H9 (cell line): ENCODE results near the gene ARHGEF2. TPM values are rescaled to one million over a fixed set of nuclear protein-coding genes. Genes with fewer than 3 reads are reported as not detected.
A peak's percentile ranks its signal among the peaks of the same experiment; 100 is the strongest.

Source experiments
- DNase-seq: peaks from one replicate; pipeline ENCODE4 v3.0.0-alpha.2; 2017
- H2AFZ ChIP-seq: one replicate; pipeline ENCODE4 v1.6.1; 2013; ENCODE audit warnings: mild to moderate bottlenecking, low read length, control low read depth, moderate library complexity
- H2AK5ac ChIP-seq: 2 replicates; pipeline ENCODE4 v1.6.1; 2013; ENCODE audit warnings: low read length, control low read depth, mixed read lengths; ENCODE audit not compliant: insufficient read length
- H2BK120ac ChIP-seq: one replicate; pipeline ENCODE4 v1.6.1; 2013; ENCODE audit warnings: low read depth, mild to moderate bottlenecking, low read length, control low read depth, inconsistent platforms; ENCODE audit not compliant: poor library complexity, severe bottlenecking
- H2BK12ac ChIP-seq: 2 replicates; pipeline ENCODE4 v1.6.1; 2013; ENCODE audit warnings: low read length, control low read depth, mixed read lengths, low read depth; ENCODE audit not compliant: insufficient read length
- H2BK15ac ChIP-seq: 2 replicates; pipeline ENCODE4 v1.6.1; 2013; ENCODE audit warnings: low read depth, low read length, control low read depth
- H2BK20ac ChIP-seq: one replicate; pipeline ENCODE4 v1.6.1; 2013; ENCODE audit warnings: low read depth, mild to moderate bottlenecking, low read length, control low read depth, inconsistent platforms; ENCODE audit not compliant: poor library complexity, severe bottlenecking
- H2BK5ac ChIP-seq: 2 replicates; pipeline ENCODE4 v1.6.1; 2013; ENCODE audit warnings: low read length, control low read depth, mixed read lengths; ENCODE audit not compliant: insufficient read length
- H3K14ac ChIP-seq: 2 replicates; pipeline ENCODE4 v1.6.1; 2013; ENCODE audit warnings: low read length, control low read depth; ENCODE audit not compliant: insufficient read depth
- H3K18ac ChIP-seq: 2 replicates; pipeline ENCODE4 v1.6.1; 2013; ENCODE audit warnings: low read depth, mild to moderate bottlenecking, mixed read lengths, low read length, control low read depth; ENCODE audit not compliant: insufficient read length
- H3K23ac ChIP-seq: 2 replicates; pipeline ENCODE4 v1.6.1; 2013; ENCODE audit warnings: low read length, control low read depth, mixed read lengths, low read depth; ENCODE audit not compliant: insufficient read length
- H3K23me2 ChIP-seq: 2 replicates; pipeline ENCODE4 v1.6.1; 2013; ENCODE audit warnings: low read depth, mild to moderate bottlenecking, mixed read lengths, low read length, control low read depth; ENCODE audit not compliant: insufficient read length, poor library complexity, severe bottlenecking
- H3K27ac ChIP-seq: 2 replicates; pipeline ENCODE4 v1.5.1; 2013; ENCODE audit warnings: low read length, control low read depth, mixed read lengths, low read depth; ENCODE audit not compliant: insufficient read length
- H3K27me3 ChIP-seq: 2 replicates; pipeline ENCODE4 v1.6.1; 2013; ENCODE audit warnings: low read length, control low read depth, inconsistent platforms; ENCODE audit not compliant: insufficient read depth
- H3K4ac ChIP-seq: 2 replicates; pipeline ENCODE4 v1.6.1; 2013; ENCODE audit warnings: low read depth, mild to moderate bottlenecking, control low read depth, inconsistent platforms, low read length, moderate library complexity
- H3K4me1 ChIP-seq: 2 replicates; pipeline ENCODE4 v1.6.1; 2013; ENCODE audit warnings: low read length, control low read depth, inconsistent platforms; ENCODE audit not compliant: insufficient read depth
- H3K4me2 ChIP-seq: 2 replicates; pipeline ENCODE4 v1.6.1; 2013; ENCODE audit warnings: low read length, control low read depth, mixed read lengths; ENCODE audit not compliant: insufficient read length, insufficient read depth
- H3K56ac ChIP-seq: 2 replicates; pipeline ENCODE4 v1.6.1; 2013; ENCODE audit warnings: low read depth, mild to moderate bottlenecking, mixed read lengths, low read length, control low read depth; ENCODE audit not compliant: insufficient read length
- H3K79me1 ChIP-seq: 2 replicates; pipeline ENCODE4 v1.6.1; 2013; ENCODE audit warnings: low read depth, mild to moderate bottlenecking, moderate library complexity, low read length, control low read depth, inconsistent platforms; ENCODE audit not compliant: insufficient read depth, poor library complexity, severe bottlenecking
- H3K79me2 ChIP-seq: 2 replicates; pipeline ENCODE4 v1.6.1; 2013; ENCODE audit warnings: low read length, control low read depth, inconsistent platforms; ENCODE audit not compliant: insufficient read depth
- H3K9ac ChIP-seq: 2 replicates; pipeline ENCODE4 v1.6.1; 2013; ENCODE audit warnings: low read length, control low read depth, mixed read lengths; ENCODE audit not compliant: insufficient read length; ENCODE audit errors: extremely low read depth
- H3K9me3 ChIP-seq: one replicate; pipeline ENCODE4 v1.6.1; 2013; ENCODE audit warnings: low read depth, low read length, inconsistent platforms; ENCODE audit not compliant: control insufficient read depth
- H3T11ph ChIP-seq: one replicate; pipeline ENCODE4 v1.6.1; 2013; ENCODE audit warnings: mild to moderate bottlenecking, low read length, control low read depth, inconsistent platforms
- H4K20me1 ChIP-seq: one replicate; pipeline ENCODE4 v1.6.1; 2013; ENCODE audit not compliant: control insufficient read depth, insufficient read length, insufficient read depth
- H4K5ac ChIP-seq: 2 replicates; pipeline ENCODE4 v1.6.1; 2013; ENCODE audit warnings: low read depth, mild to moderate bottlenecking, mixed read lengths, low read length, control low read depth; ENCODE audit not compliant: insufficient read length
- H4K8ac ChIP-seq: replicated peaks from 2 replicates; pipeline ENCODE4 v1.6.1; 2013; ENCODE audit warnings: low read length, control low read depth, mixed read lengths, low read depth; ENCODE audit not compliant: insufficient read length
- H4K91ac ChIP-seq: 2 replicates; pipeline ENCODE4 v1.6.1; 2013; ENCODE audit warnings: low read depth, mild to moderate bottlenecking, moderate library complexity, mixed read lengths, low read length, control low read depth; ENCODE audit not compliant: insufficient read length
- H3K27ac Mint-ChIP-seq, 3 experiments: 2 replicates in 2 of 3; 3 replicates in 1 of 3; pipeline ENCODE4 v1.8.0; 2020 to 2021; ENCODE audit warnings: mixed read lengths in 3 of 3, mild to moderate bottlenecking in 1 of 3, moderate library complexity in 1 of 3
- H3K27me3 Mint-ChIP-seq: 2 replicates; pipeline ENCODE4 v1.8.0; 2021; ENCODE audit warnings: low read depth, mild to moderate bottlenecking, moderate library complexity, mixed read lengths
- H3K36me3 Mint-ChIP-seq, 3 experiments: 2 replicates in 2 of 3; 3 replicates in 1 of 3; pipeline ENCODE4 v1.8.0; 2020 to 2021; ENCODE audit warnings: low read depth in 3 of 3, mixed read lengths in 3 of 3; ENCODE audit not compliant: insufficient read depth in 1 of 3
- H3K4me1 Mint-ChIP-seq, 2 experiments: 2 replicates each; pipeline ENCODE4 v1.8.0; 2020; ENCODE audit warnings: mixed read lengths in 2 of 2
- H3K4me3 Mint-ChIP-seq, 2 experiments: 2 replicates in 1 of 2; 3 replicates in 1 of 2; pipeline ENCODE4 v1.8.0; 2020 to 2021; ENCODE audit warnings: mild to moderate bottlenecking in 2 of 2, mixed read lengths in 2 of 2, moderate library complexity in 1 of 2
- H3K9me3 Mint-ChIP-seq, 2 experiments: 2 replicates in 1 of 2; 3 replicates in 1 of 2; pipeline ENCODE4 v1.8.0; 2020; ENCODE audit warnings: mild to moderate bottlenecking in 2 of 2, mixed read lengths in 2 of 2, moderate library complexity in 1 of 2
- CTCF ChIP-seq: fragments of 200-600 bp; sonication (generic); conservative IDR thresholded peaks from 3 replicates; pipeline ENCODE4 v1.8.0; 2021; ENCODE audit warnings: antibody characterized with exemption, mild to moderate bottlenecking
- WGBS: extraction: QIAGEN DNeasy Blood & Tissue Kit; methylation state at CpG from one replicate; pipeline ENCODE4 v1.1.7; 2013; ENCODE audit warnings: missing lambda C conversion rate, low lambda C conversion rate, mixed read lengths; ENCODE audit not compliant: insufficient read length; ENCODE audit errors: extremely low coverage; 5-methylcytosine and 5-hydroxymethylcytosine counted together
- total RNA-seq: library from RNA; stranded (reverse); gene quantifications from 2 replicates; pipeline ENCODE4 v1.2.1, GENCODE V29; 2021

The ARHGEF2 gene
- total RNA-seq, 1 experiment from 2014 or later, result 111 TPM

- no peak within 1 kb of the TSS for H2BK15ac ChIP-seq
- no CpG with 5 or more reads among the region's 34 CpGs for WGBS
- H2BK120ac ChIP-seq, result no peak within 1 kb of the TSS
- peak; percentile 91 for DNase-seq
- H2AFZ ChIP-seq, result no peak within 1 kb of the TSS
- H3K18ac ChIP-seq, result no peak within 1 kb of the TSS
- no peaks in the 10 kb centered on the region for H3K4me1 ChIP-seq
- H4K8ac ChIP-seq, result no peak within 1 kb of the TSS
- H3K14ac ChIP-seq, result no peak within 1 kb of the TSS; the same call in 1 of the 2 replicates
- Mint-ChIP-seq H3K36me3 (peaks cover 19 to 73% (median 67%) of the 10 kb centered on the region in 3 experiments; a peak in 6 of 7 replicates), H3K4me3 (peak within 1 kb of the TSS; percentile 96 to 97), H3K27me3 (no peaks in the 10 kb centered on the region), H3K9me3 (no peaks in the 10 kb centered on the region), H3K27ac (peak within 1 kb of the TSS; percentile 96 to 98 (median 96)), H3K4me1 (peaks cover 17% of the 10 kb centered on the region in 2 experiments)
- no peak within 1 kb of the TSS for H4K91ac ChIP-seq
- no peak within 1 kb of the TSS for H3K23ac ChIP-seq
- H3K23me2 ChIP-seq, result peaks cover 6% of the 10 kb centered on the region
- no peak within 1 kb of the TSS for H2BK12ac ChIP-seq
- H4K5ac ChIP-seq, result no peak within 1 kb of the TSS
- no peak within 1 kb of the TSS for H2AK5ac ChIP-seq
- H3K27ac ChIP-seq, result no peak within 1 kb of the TSS
- no peaks in the 10 kb centered on the region for H3K79me2 ChIP-seq
- no peak within 1 kb of the TSS for H3K56ac ChIP-seq
- H3K4me2 ChIP-seq, result peak within 1 kb of the TSS; percentile 56
- H3K79me1 ChIP-seq, result no peaks in the 10 kb centered on the region
- H2BK5ac ChIP-seq, result no peak within 1 kb of the TSS
- no peak within 1 kb of the TSS for H3T11ph ChIP-seq
- H3K27me3 ChIP-seq, result no peaks in the 10 kb centered on the region; the same call in 1 of the 2 replicates
- TF ChIP-seq CTCF, result no peak
- H3K9ac ChIP-seq, result peak within 1 kb of the TSS; percentile 17
- no peaks in the 10 kb centered on the region for H4K20me1 ChIP-seq
- H2BK20ac ChIP-seq, result no peak within 1 kb of the TSS
- H3K9me3 ChIP-seq, result no peaks in the 10 kb centered on the region
- no peak within 1 kb of the TSS for H3K4ac ChIP-seq
These were observed 66.9 kb downstream of the ARHGEF2 start, which contains the start of gene RIT1 for GRCh38 chr1:155911156-155912055. TSS of gene RIT1 (minus strand) at chr1:155911349. CDS start at chr1:155910761, 588 bp downstream.
